ENCODE measurements around the gene DENND4A.
"Not testable (repeated sequence)": the region's sequence is repeated elsewhere in the genome, so short reads cannot be mapped to it uniquely, and the experiment has no call there.

DENND4A gene

DNA sequence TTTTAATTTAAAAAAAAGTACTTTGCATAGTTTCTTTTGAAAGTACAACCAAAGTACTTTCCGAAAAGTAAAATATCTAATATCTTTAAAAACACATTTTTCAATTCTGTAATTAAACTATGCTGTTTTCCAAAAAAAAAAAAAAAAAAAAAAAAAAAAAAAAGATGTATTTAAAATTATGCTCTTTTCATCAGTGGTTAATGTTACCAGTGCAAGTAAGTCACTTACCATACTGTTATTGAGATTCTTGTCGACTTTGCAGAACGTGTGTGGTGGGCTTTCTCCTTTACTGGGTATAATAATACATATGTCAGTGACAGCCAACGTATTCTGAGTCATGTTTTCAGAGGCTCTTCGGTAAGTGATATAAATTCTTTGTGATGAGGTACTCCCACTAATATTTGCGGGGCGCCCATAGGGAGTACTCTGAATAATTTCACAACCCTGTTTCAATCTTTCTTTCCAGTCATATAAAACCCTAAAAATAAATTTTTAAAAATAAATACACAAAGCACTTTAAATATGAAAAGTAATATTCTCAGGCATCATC is 39.9 kb downstream of the DENND4A start:
- DNase-seq: no peak

DNA sequence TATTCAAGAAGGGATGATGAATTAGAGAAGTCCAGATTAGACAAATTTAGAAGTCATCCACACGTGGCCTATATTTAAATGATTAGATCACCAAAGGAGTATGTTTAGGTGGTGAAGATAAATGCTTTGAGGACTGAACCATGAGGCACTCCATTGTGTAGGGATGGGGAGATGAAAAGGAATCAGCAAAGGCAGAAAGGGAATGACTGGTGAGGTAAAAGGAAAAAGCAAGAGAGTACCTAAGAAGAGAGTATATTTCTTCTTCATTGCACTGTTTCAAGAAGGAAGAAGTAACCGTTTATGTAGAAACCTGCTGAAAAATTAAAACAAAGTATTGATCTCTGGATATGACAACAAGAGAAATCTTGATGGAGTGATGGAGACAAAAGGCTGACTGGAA is 40.7 kb downstream of the DENND4A start:
- DNase-seq: no peak

DNA sequence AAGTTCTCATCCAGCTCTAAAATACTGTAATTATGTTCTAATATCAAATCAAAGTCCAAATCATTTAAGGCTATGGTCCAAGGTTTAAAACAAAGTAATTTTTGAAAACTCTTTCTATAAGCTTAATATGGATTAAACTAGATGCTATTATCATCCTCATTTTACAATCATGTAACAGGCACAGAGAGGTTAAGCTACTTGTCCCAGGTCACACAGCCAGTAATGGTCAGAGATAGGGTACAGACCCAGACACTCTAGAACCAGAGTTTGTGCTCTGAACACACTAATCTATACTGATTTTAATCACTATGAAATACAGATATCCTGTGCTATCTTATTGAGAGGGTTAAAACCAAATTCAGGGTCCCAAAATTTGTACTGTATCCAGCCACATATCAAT is 44.8 kb downstream of the DENND4A start:
- no peak for DNase-seq

DNA sequence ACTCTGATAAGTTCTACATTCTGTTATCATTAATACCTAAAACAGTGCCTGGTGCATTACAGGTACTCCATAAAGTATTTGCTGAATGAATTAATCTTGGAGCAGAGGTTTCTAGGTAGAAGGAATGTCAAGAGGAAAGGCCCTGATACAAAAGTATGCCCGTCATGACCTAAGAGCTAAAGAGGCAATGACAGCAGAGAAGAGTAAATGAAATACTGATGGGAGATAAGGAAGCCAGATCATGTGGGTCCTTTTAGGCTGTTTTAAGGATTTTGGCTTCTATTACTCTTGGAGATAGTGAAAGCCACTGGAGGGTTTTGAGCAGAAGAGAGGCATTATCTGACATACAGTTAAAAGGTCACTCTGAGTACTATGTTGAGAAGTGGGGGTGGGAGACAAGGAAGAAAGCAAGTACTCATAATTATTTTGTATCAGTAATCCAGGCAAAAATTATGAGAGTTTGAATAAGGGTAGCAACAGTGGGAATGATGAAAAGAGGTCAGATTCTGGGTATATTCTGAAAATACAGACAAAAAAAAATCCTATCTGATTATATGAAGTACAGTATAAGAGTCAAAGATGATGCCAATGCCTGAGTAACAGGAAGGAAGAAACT is 48.3 kb downstream of the DENND4A start:
- no peak for DNase-seq

DNA sequence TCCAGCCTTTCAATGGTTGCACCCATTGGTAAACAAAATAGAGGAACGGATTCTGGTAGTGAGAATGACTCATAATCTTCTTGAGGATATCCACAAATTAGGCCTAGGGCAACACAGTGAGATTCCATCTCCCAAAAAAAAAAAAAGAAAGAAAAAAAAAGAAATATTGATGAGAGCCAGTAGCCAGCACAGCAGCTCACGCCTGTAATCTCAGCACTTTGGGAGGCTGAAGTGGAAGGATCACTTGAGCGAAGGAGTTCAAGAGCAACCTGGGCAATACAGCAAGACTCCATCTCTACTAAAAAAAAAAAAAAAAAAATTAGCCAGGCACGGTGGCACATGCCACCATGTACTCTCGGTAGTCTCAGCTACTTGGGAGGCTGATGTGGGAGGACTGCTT is 51.9 kb downstream of the DENND4A start:
- DNase-seq: no peak

DNA sequence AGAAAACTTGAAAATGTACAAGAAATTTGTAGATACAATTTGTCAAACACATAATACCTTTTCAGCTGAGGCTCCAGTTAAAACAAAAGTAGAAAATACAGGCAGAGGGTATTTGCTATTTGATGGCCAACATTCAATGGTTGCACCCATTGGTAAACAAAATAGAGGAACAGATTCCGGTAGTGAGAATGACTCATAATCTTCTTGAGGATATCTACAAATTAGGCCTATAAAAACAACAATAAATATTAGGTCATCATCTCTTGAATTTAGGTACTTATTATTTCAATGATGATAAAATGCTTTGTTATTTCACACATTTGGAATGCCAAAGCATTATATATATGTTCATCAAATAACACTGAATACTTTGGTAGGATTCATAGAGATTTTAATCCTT is 53.4 kb downstream of the DENND4A start:
- no peak for DNase-seq

DNA sequence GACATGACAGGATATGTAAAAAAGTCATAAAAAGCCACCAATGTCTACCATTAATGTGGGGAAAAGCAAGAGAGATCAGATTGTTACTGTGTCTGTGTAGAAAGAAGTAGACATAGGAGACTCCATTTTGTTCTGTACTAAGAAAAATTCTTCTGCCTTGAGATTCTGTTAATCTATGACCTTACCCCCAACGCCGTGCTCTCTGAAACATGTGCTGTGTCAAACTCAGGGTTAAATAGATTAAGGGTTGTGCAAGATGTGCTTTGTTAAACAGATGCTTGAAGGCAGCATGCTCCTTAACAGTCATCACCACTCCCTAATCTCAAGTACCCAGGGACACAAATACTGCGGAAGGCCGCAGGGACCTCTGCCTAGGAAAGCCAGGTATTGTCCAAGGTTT is 58.5 kb downstream of the DENND4A start:
- DNase-seq: not testable (repeated sequence)

DNA sequence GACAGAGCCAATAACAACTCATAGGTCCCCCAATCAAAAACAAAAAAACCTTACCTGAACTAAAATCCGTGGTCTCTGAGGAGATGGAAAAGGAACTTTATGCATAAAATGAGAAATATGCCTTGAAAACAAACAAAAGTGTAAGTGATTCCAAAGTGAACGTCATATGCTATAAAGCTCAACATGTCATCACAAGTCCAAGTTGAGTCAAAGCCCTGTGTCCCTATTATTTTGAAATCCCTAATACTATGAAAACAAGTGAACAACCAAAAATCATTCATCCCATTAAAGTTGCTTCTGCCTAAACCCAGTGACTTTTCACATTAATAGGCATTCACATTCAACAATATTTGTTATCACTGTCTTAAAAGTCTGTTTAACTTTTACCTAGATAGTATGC is 59.4 kb downstream of the DENND4A start:
- no peak for DNase-seq

DNA sequence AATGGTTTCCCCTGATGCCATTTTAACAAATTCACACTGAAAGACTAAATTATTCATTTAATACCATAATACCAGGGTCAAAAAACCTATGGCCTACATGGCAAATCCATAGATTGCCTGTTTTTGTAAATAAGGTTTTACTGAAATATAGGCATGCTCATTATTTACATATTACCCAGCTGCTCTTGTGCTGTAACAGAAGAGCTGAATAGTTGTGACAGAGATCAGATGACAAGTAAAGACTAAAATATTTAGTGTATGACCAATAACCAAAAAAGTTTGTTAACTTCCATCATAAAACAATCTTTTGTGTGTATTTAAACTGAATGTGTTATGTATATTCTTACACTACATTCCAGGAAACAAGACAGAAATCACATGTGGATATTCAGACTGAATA is 60.2 kb downstream of the DENND4A start:
- DNase-seq: no peak

DNA sequence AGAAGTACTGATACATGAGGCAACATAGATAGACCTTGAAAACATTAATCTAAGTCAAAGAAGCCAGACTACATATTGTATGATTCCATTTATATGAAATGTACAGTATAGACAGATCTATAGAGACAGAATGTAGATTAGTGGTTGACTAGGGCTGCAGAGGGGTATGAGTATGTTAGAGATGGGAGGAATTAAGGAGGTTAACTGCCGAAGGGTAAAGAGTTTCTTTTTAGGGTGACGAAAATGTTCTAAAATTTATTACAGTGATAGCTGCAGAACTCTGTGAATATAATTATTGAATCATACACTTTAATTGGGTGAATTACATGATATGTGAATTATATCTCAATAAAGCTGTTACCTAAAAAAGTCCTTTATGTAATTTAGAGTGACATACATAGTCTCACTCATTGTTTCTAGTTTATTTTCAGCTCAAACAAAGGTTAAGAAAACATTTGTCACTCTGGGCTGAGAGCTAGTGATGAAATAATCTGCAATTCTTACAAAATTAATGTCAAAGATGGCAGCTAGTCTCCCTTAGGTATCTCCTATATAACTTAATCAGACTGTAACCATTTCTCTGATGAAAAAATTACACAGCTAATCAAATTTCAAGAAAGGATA is 61.4 kb downstream of the DENND4A start:
- no peak for DNase-seq

DNA sequence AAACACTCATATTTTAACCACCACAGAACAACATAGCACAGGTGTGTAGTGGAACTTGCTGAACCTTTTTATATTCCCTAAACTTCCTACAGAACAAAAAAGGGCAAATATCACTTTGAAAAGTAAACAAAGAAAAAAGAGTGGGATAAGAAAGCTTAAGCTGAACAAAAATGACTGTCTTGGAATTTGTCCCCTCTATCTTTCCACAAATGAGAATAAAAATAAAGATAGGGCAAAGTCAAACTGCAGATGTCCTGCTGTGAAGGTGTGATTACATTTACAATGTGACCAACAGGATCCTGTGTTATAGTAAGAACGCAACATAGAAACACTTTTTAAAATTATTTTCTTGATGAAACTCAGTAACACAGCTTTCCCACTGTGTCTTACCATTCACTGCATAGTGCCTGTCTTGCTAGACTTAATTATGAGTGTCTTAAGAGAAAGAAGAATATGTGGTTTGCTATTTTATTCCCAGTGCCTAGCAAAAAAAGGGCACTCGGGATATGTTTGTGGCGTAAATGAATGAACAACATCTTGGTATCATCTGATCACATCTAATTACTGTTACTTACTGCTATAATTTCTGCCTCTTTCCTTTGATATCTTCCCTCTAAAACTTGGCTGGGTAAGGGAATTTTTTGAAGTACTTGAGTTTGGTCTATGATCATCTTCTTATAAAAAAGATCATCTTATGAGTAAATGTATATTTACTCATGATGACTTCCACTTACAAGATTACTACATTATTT is 67.5 kb downstream of the DENND4A start:
- no peak for DNase-seq

DNA sequence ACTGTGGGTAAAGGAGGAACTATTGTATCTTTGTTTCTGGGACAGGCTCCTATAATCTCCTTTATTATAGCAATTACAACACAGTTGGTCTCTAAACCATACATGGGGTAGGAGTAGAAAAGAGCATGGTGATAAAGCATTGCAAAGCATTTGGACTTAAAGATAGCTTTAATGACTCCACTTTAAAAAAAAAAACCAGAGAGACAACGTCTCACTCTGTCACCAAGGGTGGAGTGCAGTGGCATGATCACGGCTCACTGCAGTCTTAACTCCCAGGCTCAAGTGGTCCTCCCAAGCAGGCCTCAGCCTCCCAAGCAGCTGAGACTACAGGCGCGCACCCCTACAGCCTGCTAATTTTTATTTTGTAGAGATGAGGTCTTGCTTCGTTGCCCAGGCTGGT is 68.2 kb downstream of the DENND4A start:
- DNase-seq: no peak

DNA sequence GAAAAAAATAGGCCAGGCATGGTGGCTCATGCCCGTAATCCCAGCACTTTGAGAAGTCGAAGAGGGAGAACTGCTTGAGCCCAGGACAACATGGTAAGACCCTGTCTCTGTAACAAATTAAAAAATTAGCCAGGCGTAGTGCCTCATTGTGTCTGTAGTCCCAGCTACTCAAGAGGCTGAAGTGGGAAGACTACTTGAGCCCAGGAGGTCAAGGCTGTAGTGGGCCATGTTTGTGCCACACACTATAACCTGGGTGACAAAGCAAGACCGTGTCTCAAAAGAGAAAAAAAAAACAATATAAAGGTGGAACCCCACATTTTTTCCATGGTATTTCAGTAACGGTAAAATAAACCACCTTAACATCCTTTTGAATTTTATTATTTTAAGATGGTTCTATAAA is 69.9 kb downstream of the DENND4A start:
- no peak for DNase-seq

DNA sequence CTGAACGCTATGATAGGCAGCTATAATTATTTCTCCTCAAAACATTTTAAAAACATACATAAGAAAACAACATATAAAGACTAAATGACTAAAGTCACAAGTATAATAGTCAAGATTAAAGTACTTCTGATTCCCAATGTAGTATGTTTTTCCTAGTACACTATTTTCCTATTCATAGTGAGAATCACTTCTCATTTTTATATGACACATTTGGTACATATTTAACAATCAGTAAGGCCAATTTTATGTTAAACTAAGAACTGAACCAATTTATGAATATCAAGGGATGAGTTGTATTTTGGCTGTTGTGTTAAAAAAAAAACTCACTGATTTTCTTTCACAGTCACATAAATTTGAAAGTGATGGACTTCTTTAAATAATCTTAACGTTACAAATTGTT is 79.7 kb downstream of the DENND4A start:
- DNase-seq: no peak

DNA sequence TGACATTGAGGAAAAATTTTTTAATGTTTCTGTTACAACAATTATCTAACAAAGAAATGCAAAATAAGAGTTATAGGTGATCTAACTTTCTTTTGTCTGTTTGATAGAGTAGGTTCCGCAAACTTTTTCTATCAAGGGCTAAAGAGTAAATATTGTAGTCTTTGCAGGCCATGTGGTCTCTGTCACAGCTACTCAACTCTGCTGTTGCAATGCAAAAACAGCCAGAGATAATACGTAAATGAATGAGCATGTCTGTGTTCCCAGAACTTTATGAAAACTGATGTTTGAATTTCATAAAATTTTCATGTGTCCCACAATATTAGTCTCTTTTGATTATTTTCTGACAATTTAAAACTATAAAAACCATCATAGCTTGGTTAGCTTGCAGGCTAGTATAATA is 97.0 kb downstream of the DENND4A start:
- DNase-seq: no peak

DNA sequence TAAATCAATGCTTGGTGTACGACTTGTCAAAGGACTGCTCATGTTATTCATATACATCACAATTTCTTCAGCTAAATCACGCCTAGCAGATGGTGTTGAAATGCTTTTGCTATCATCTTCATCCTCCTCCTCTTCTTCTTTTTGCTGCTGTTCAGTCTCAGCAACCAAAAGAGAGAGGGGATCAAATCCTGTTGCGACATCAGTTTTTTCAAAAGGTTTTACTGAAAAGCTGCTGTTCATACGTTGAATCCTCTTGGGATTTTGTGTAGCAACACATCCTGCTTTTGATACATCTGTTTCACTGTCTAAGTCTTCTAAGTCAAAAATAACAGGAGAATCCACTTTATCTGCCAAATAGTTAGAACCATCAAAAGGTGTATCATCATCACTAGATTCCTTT is 101.3 kb downstream of the DENND4A start:
- DNase-seq: no peak

DNA sequence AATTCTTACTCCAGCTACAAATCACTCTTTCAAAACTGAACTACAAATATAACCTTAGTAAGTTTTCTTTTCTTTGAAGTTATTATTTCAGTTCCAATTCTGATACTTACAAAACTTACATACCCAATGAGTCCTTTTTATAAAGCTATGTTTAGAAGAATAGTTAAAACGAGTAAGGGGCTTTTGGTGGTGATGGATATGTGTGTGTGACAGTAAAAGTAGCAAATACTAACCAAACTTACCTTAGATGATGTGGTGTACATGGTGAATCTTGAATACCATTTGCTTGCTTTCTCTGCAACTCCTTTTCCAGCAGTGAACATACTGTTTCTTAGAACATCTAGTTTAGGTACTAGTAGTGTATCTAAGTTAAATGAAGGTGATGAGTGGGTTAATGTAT is 101.9 kb downstream of the DENND4A start:
- no peak for DNase-seq

DNA sequence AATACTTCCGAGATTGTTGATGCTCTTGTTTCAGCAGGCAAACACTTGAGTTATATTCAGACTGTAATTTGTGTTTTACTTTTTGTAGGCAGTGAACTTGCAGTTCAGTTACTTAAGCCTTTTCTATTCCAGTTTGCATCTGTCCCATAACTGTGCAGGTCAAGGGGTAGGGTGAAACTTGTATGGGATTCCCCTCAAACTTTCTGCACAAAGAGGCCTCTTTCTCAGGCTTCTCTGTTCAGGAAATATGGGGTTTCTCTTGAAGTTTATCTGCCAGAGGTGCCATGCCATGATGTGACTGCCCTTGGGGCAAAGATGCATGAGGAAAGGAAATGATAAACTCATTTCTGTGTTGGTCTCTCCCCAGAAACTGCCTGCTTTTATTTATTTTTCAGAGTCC is 103.6 kb downstream of the DENND4A start:
- no peak for DNase-seq

DNA sequence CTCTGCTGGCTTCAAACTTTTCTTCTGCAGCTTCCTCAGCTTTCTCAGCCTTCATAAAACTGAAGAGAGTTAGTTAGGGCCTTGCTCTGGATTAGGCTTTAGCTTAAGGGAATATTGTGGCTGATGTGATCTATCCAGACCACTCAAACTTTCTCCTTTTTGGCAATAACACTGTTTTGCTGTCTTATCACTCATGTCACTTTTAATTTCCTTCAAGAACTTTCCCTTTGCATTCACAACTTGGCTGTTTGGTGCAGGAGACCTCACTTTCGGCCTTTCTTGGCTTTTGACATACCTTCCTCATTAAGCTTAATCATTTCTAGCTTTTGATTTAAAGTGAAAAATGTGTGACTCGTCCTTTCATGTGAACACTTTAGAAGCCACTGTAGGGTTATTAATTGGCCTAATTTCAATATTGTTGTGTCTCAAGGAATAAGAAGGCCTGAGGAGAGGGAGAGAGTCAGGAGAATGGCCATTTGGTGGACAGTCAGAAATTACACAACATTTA is 109.6 kb downstream of the DENND4A start:
- no peak for DNase-seq

DNA sequence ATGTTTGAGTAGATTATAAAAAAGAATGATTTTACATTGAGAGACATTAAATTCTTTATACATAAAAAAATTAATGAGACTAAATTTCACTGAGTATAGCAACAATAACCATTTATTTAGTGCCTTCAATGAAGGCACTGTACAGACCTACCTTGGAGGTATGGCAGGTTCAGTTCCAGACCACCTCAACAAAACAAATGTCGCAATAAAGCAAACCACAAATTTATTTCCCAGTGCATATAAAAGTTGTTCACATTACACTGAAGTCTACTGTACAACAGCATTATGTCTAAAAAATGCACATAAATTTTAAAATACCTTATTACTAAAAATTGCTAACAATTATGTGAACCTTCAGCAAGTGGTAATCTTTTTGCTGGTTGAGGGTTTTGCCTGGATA is 111.5 kb downstream of the DENND4A start:
- DNase-seq: no peak

DNA sequence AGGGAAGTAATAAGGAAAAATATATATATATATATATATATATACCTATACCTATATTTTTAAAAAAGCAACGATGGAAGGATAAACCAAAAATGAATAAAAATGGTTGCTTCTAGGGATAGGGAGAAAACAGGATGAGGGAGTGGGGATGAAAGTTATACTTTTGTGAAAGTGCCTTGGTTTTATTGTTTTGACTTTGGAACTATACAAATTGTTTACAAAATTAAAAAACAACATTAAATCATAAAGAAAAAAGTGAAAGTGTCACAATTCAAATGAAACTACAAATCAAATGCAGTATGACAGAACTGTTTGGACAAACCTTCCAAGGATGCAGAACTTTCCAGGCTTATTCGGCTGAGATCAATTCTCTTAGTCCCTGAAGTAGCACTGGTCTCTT is 116.0 kb downstream of the DENND4A start:
- no peak for DNase-seq

DNA sequence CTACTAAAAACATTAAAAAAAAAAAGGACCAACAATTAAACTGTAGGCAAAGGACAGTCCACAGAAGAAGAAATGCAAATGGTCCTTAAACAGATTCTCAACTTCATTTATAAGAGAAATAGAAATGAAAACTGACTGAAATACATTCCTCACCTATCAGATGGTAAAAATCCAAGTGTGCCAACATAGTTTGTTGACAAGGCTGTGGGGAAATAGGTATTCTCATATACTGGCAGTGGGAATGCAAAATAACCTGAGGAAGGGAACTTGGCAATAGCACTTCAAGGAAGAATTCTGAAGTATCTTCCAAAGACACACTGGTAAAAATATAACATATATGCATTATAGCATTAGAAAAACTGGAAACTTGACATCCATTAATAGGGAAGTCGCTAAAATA is 116.5 kb downstream of the DENND4A start:
- no peak for DNase-seq

DNA sequence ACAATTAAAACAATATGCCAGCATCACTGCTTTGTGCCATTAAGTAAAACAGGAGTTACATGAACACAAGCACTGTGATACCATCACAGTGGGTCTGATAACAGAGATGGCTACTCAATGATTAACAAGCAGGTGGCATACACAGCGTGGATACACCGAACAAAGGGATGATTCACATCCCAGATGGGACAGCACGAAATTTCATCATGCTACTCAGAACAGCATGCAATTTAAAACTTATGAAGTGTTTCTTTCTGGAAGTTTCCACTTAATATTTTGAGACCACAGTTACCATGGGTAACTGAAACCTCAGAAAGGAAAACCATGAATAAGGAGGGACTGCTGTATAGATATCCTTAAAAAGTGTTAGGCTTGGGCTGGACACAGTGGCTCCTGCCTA is 125.8 kb downstream of the DENND4A start:
- no peak for DNase-seq

DNA sequence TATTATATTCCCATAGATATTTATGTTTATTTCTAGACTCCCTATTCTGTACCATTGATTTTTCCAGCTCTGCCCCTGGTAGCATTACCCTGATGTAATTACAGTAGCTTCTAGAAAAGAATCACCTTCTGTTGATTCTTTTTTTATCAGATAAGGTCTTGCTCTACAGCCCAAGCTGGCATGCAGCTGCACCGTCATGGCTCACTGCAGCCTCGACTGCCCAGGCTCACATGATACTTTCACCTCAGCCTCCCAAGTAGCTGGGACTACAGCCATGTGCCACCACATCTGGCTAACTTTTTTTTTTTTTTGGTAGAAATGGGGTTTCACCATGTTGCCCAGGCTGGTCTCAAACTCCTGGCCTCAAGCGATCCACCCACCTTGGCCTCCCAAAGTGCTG is 128.6 kb downstream of the DENND4A start:
- DNase-seq: no peak

Data from effector CD4-positive, alpha-beta T cell (primary cell).